ENCODE data around the gene ANXA6. TPM values are rescaled to one million over a fixed set of nuclear protein-coding genes. Genes with fewer than 3 reads are reported as not detected.
A peak's percentile ranks its signal among the peaks of the same experiment; 100 is the strongest.

Gene ANXA6
- total and polyA plus RNA-seq, 10 of the 15 experiments (the other 5 are each of a cell fraction or from before 2014, with no cell fraction given): 44.0 to 571 (median 465) TPM

GRCh38 chr5:151058891-151059489 is 98.6 kb downstream of the ANXA6 start:
- H3K4me3 ChIP-seq: no peak overlapping the region
- H3K9me3 ChIP-seq (replicated peaks; ENCODE audit: control insufficient read depth, insufficient read depth, low read length): no peaks in the 10 kb centered on the region
- in situ Hi-C loops (cut with MboI) (no loop called here), intact Hi-C loops (cut with micrococcal nuclease; ENCODE audit: unreplicated experiment) (no loop called here)
- RAD21 ChIA-PET (ENCODE audit: unreplicated experiment): interaction anchor here (0.9 to 2.0 kb wide), 6 partner anchors 23 to 106 kb away, joined by 3 to 23 read pairs (median 4); no protein-coding TSS in a partner anchor
- FAIRE-seq: no peak
- H3K36me3 ChIP-seq (ENCODE audit: control insufficient read depth in 2 of 2, insufficient read depth in 2 of 2, low read length in 1 of 2): peaks cover 65 to 76% of the 10 kb centered on the region in 2 experiments
- peaks cover 43% of the 10 kb centered on the region for H3K4me1 ChIP-seq (ENCODE audit: control insufficient read depth, insufficient read depth, low read length)
- no peak for DNase-seq (ENCODE audit: low read depth, low spot score)
- SMC1A ChIA-PET (ENCODE audit: uncharacterized antibody, unreplicated experiment): interaction anchor here (0.9 to 4.4 kb wide), 20 partner anchors 8 to 155 kb away, joined by 3 to 61 read pairs (median 4); no protein-coding TSS in a partner anchor
- H2AFZ ChIP-seq (ENCODE audit: control insufficient read depth, low read depth, low read length): no peak overlapping the region
- H4K20me1 ChIP-seq (ENCODE audit: control insufficient read depth, insufficient read depth): peaks cover 9% of the 10 kb centered on the region
- H3K4me2 ChIP-seq (ENCODE audit: control insufficient read depth, insufficient read depth): peak overlapping the region; percentile 93
- peak overlapping the region; percentile 10; the same call in 1 of the 2 replicates for H3K9ac ChIP-seq (ENCODE audit: control insufficient read depth, insufficient read depth, low read length)
- H3K27ac ChIP-seq (ENCODE audit: control insufficient read depth, insufficient read depth): peak overlapping the region; percentile 86
- CTCF ChIA-PET: interaction anchor here (0.8 to 15.8 kb wide), 11 partner anchors 8 to 106 kb away, joined by 3 to 691 read pairs (median 4); partner anchors contain the start of gene ANXA6
- POLR2A ChIA-PET: interaction anchor here (0.5 to 1.9 kb wide), 6 partner anchors 11 to 484 kb away, joined by 3 to 7 read pairs (median 4); no protein-coding TSS in a partner anchor
- ATAC-seq: peak; percentile 18
- H3K79me2 ChIP-seq (ENCODE audit: control insufficient read depth, insufficient read depth, low read length): peaks cover 57% of the 10 kb centered on the region
- no peaks in the 10 kb centered on the region for H3K27me3 ChIP-seq (replicated peaks in 1 of 2; ENCODE audit: control insufficient read depth in 2 of 2, insufficient read depth in 2 of 2, low read length in 1 of 2)
- no TSS peak for BruUV-seq (replicated peaks)
- WGBS (ENCODE audit: insufficient coverage, insufficient replicate concordance, low lambda C conversion rate, missing lambda C conversion rate): 57% methylated on average over 7 of the region's 7 CpGs
- TF ChIP-seq POLR2A (IDR thresholded peaks at IDR 0.05; ENCODE audit: low read depth, low read length) (no peak), EGR1 (IDR thresholded peaks at IDR 0.05; ENCODE audit: borderline replicate concordance in 1 of 2, low read depth in 2 of 2, low read length in 2 of 2) (no peak), BRCA1 (IDR thresholded peaks at IDR 0.05; ENCODE audit: low read depth, low read length) (no peak), RELB (IDR thresholded peaks at IDR 0.05; ENCODE audit: low read depth) (no peak), CTCF (IDR thresholded peaks at IDR 0.05 in 2 of 3, conservative IDR thresholded peaks at IDR 0.05 in 1 of 3; ENCODE audit: control insufficient read depth in 2 of 3, extremely low read depth in 1 of 3, insufficient read depth in 1 of 3, low read depth in 3 of 3, low read length in 3 of 3) (peak in 2 of 3 experiments; percentile 11 to 23; a peak in 2 of 6 replicates), GABPA (IDR thresholded peaks at IDR 0.05; ENCODE audit: low read depth) (no peak), SP1 (IDR thresholded peaks at IDR 0.05; ENCODE audit: low read depth, low read length) (no peak), BHLHE40 (IDR thresholded peaks at IDR 0.05; ENCODE audit: borderline replicate concordance in 1 of 2, low read depth in 2 of 2, low read length in 1 of 2) (no peak), RAD21 (IDR thresholded peaks at IDR 0.05; ENCODE audit: insufficient read depth, low read depth, low read length) (peak; percentile 27; the same call in 1 of the 2 replicates), IKZF1 (conservative IDR thresholded peaks at IDR 0.05) (no peak), SUZ12 (IDR thresholded peaks at IDR 0.05; ENCODE audit: unreplicated experiment) (no peak), EP300 (IDR thresholded peaks at IDR 0.05; ENCODE audit: borderline replicate concordance in 1 of 2, control insufficient read depth in 1 of 2, low read depth in 2 of 2, low read length in 2 of 2) (no peak), ZBTB33 (IDR thresholded peaks at IDR 0.05) (no peak)
